HepG2 (cell line): ENCODE data around the gene HAPLN3.
"Not testable (repeated sequence)": the region's sequence is repeated elsewhere in the genome, so short reads cannot be mapped to it uniquely, and the experiment has no call there.

Experiments used
- CCDC6 ChIP-seq: sonication (generic); formaldehyde crosslinking; IDR thresholded peaks from 2 replicates; pipeline ENCODE4 v1.8.1; 2022; ENCODE audit warnings: mild to moderate bottlenecking, missing genetic modification reagents, moderate library complexity
- CTCF ChIP-seq: sonication (generic); formaldehyde crosslinking; IDR thresholded peaks from 2 replicates; pipeline ENCODE4 v1.5.0; 2020; ENCODE audit warnings: mild to moderate bottlenecking, missing genetic modification reagents, moderate library complexity
- FOXM1 ChIP-seq: sonication (generic); formaldehyde crosslinking; IDR thresholded peaks from 2 replicates; pipeline ENCODE4 v1.5.0; 2020; ENCODE audit warnings: missing genetic modification reagents
- GZF1 ChIP-seq: sonication (generic); formaldehyde crosslinking; IDR thresholded peaks from 2 replicates; pipeline ENCODE4 v1.5.1; 2020; ENCODE audit warnings: mild to moderate bottlenecking, missing genetic modification reagents
- HOXD1 ChIP-seq: sonication (generic); formaldehyde crosslinking; IDR thresholded peaks from 2 replicates; pipeline ENCODE4 v1.5.0; 2020; ENCODE audit warnings: missing genetic modification reagents
- KAT2B ChIP-seq: fragments of 150-350 bp; IDR thresholded peaks from 2 replicates; pipeline ENCODE4 v1.6.1; 2014; ENCODE audit warnings: low read depth, low read length, borderline replicate concordance
- MAX ChIP-seq: IDR thresholded peaks from 2 replicates; pipeline ENCODE4 v1.6.1; 2012; ENCODE audit warnings: inconsistent platforms
- POLR2A ChIP-seq, 2 experiments: IDR thresholded peaks; 2 replicates each; pipeline ENCODE4 v1.6.1; 2011; ENCODE audit warnings: low read depth in 2 of 2, low read length in 2 of 2, mild to moderate bottlenecking in 1 of 2, moderate library complexity in 1 of 2; ENCODE audit not compliant: insufficient read depth in 1 of 2
- POLR2AphosphoS2 ChIP-seq: IDR thresholded peaks from 2 replicates; pipeline ENCODE4 v1.6.1; 2011; ENCODE audit warnings: low read depth, low read length, improper control_type of control experiment
- PRDM4 ChIP-seq: sonication (generic); formaldehyde crosslinking; IDR thresholded peaks from 2 replicates; pipeline ENCODE4 v1.9.0; 2021; ENCODE audit warnings: missing genetic modification reagents, borderline replicate concordance
- ZFP36 ChIP-seq: fragments of 150-350 bp; IDR thresholded peaks from 2 replicates; pipeline ENCODE4 v1.6.1; 2018; ENCODE audit warnings: borderline replicate concordance, low read length, low read depth; ENCODE audit not compliant: partially characterized antibody
- ZNF501 ChIP-seq: sonication (generic); formaldehyde crosslinking; IDR thresholded peaks from 2 replicates; pipeline ENCODE4 v1.5.1; 2020; ENCODE audit warnings: mild to moderate bottlenecking, moderate library complexity, missing genetic modification reagents
- ZNF687 ChIP-seq: sonication (generic); formaldehyde crosslinking; IDR thresholded peaks from 2 replicates; pipeline ENCODE4 v1.5.1; 2020; ENCODE audit warnings: mild to moderate bottlenecking, missing genetic modification reagents, moderate library complexity
- ZSCAN30 ChIP-seq: sonication (generic); formaldehyde crosslinking; IDR thresholded peaks from 2 replicates; pipeline ENCODE4 v1.5.0; 2020; ENCODE audit warnings: mild to moderate bottlenecking, missing genetic modification reagents

- TF ChIP-seq CTCF; ZNF687 (CRISPR knock-in tag); MAX; ZSCAN30 (CRISPR knock-in tag); KAT2B; GZF1 (CRISPR knock-in tag); ZFP36; PRDM4; ZNF501 (CRISPR knock-in tag); POLR2A (IDR thresholded peaks at IDR 0.05; ENCODE audit: insufficient read depth in 1 of 2, low read depth in 2 of 2, low read length in 2 of 2); HOXD1 (CRISPR knock-in tag); CCDC6; FOXM1 (CRISPR knock-in tag); POLR2AphosphoS2: not testable (repeated sequence)
Observed at GRCh38 chr15:88929358-88930098, 34.2 kb upstream of the HAPLN3 start.
